ENCODE data around the gene RXFP1.
"Not testable (repeated sequence)": the region's sequence is repeated elsewhere in the genome, so short reads cannot be mapped to it uniquely, and the experiment has no call there.

The RXFP1 gene

DNA sequence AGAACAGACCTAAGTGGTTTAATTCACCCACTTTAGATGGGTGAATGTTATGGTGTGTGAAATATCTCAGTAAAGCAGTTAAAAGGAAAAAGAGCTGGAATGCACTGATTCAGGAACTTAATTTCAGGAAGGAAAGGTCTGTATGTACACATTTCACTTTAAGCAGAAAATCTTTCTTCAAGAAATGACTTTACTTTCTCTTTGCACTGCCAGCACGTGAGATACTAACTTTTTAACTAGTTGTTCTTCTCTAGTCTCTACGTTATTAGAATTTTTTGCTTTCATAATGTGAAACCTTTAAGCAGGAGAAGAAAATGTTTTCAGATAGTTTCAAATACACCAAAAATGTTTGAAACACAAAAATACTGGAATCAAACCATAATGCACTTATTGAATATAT is 131.2 kb downstream of the RXFP1 start:
- H2AFZ ChIP-seq (ENCODE audit: low read depth, low read length, severe bottlenecking), result no peak overlapping the region
- H4K20me1 ChIP-seq (ENCODE audit: low read depth, low read length), result no peaks in the 10 kb centered on the region
- TF ChIP-seq EZH2phosphoT487 (conservative IDR thresholded peaks at IDR 0.05; ENCODE audit: low read length) (no peak), CTCF (IDR thresholded peaks at IDR 0.05; ENCODE audit: insufficient read depth, low read length, poor library complexity, severe bottlenecking) (no peak)
- H3F3A ChIP-seq (ENCODE audit: insufficient read depth), result no peaks in the 10 kb centered on the region
- no peaks in the 10 kb centered on the region for H3K79me2 ChIP-seq (ENCODE audit: insufficient read depth, low read length)
- H3K27me3 ChIP-seq (ENCODE audit: low read length), result no peaks in the 10 kb centered on the region
- no peaks in the 10 kb centered on the region for H3K9me3 ChIP-seq (ENCODE audit: insufficient read depth, low read length)
- no peak overlapping the region for H3K9ac ChIP-seq (ENCODE audit: low read length)
- H3K4me2 ChIP-seq (ENCODE audit: low read depth, low read length, poor library complexity, severe bottlenecking), result no peak overlapping the region
- H3K27ac ChIP-seq (ENCODE audit: low read depth, low read length), result no peak overlapping the region
- no peaks in the 10 kb centered on the region for H3K9me2 ChIP-seq (replicated peaks; ENCODE audit: insufficient read depth, low read length)
- no peak overlapping the region for H3K4me3 ChIP-seq (ENCODE audit: insufficient read depth, low read length, poor library complexity, severe bottlenecking)
- no peaks in the 10 kb centered on the region for H3K36me3 ChIP-seq (ENCODE audit: low read length)

DNA sequence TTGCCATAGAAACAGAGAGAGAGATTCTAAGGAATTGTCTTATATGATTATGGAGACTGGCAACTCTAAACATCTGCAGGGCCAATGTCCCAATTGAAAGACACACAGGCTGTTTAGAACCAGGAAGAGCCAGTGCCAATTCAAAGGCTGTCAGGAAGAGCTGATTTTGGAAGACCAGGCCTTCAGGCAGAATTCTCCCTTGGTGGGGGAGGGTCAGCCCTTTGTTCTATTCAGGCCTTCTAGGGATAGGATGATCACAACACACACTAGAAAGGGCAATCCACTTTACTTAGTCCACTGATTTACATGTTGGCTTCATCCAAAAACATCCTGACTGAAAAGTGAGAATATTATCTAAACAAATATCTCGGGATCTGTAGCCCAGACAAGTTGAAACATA is 134.8 kb downstream of the RXFP1 start:
- Histone ChIP-seq H4K20me1 (ENCODE audit: low read depth, low read length) (no peaks in the 10 kb centered on the region), H3K9ac (ENCODE audit: low read length) (no peak overlapping the region), H3K4me3 (ENCODE audit: insufficient read depth, low read length, poor library complexity, severe bottlenecking) (no peak overlapping the region), H3K9me3 (ENCODE audit: insufficient read depth, low read length) (no peaks in the 10 kb centered on the region), H3K36me3 (ENCODE audit: low read length) (no peaks in the 10 kb centered on the region), H3K79me2 (ENCODE audit: insufficient read depth, low read length) (no peaks in the 10 kb centered on the region), H3K27ac (ENCODE audit: low read depth, low read length) (no peak overlapping the region), H3K4me2 (ENCODE audit: low read depth, low read length, poor library complexity, severe bottlenecking) (no peak overlapping the region), H2AFZ (ENCODE audit: low read depth, low read length, severe bottlenecking) (no peak overlapping the region), H3K27me3 (ENCODE audit: low read length) (no peaks in the 10 kb centered on the region), H3K9me2 (replicated peaks; ENCODE audit: insufficient read depth, low read length) (no peaks in the 10 kb centered on the region), H3F3A (ENCODE audit: insufficient read depth) (no peaks in the 10 kb centered on the region)
- no peak for TF ChIP-seq CTCF (IDR thresholded peaks at IDR 0.05; ENCODE audit: insufficient read depth, low read length, poor library complexity, severe bottlenecking)
- no peak for TF ChIP-seq EZH2phosphoT487 (conservative IDR thresholded peaks at IDR 0.05; ENCODE audit: low read length)

- Histone ChIP-seq H2AFZ (ENCODE audit: low read depth, low read length, severe bottlenecking) (no peak overlapping the region), H3K27ac (ENCODE audit: low read depth, low read length) (no peak overlapping the region), H3K79me2 (ENCODE audit: insufficient read depth, low read length) (no peaks in the 10 kb centered on the region), H3K4me3 (ENCODE audit: insufficient read depth, low read length, poor library complexity, severe bottlenecking) (no peak overlapping the region), H3K36me3 (ENCODE audit: low read length) (no peaks in the 10 kb centered on the region), H3K4me2 (ENCODE audit: low read depth, low read length, poor library complexity, severe bottlenecking) (no peak overlapping the region), H3K27me3 (ENCODE audit: low read length) (no peaks in the 10 kb centered on the region), H4K20me1 (ENCODE audit: low read depth, low read length) (no peaks in the 10 kb centered on the region), H3F3A (ENCODE audit: insufficient read depth) (no peaks in the 10 kb centered on the region), H3K9ac (ENCODE audit: low read length) (no peak overlapping the region), H3K9me3 (ENCODE audit: insufficient read depth, low read length) (no peaks in the 10 kb centered on the region), H3K9me2 (replicated peaks; ENCODE audit: insufficient read depth, low read length) (no peaks in the 10 kb centered on the region)
- TF ChIP-seq CTCF (IDR thresholded peaks at IDR 0.05; ENCODE audit: insufficient read depth, low read length, poor library complexity, severe bottlenecking) (no peak), EZH2phosphoT487 (conservative IDR thresholded peaks at IDR 0.05; ENCODE audit: low read length) (no peak)
Measured at GRCh38 chr4:158657291-158657690, 135.6 kb downstream of the RXFP1 start.

DNA sequence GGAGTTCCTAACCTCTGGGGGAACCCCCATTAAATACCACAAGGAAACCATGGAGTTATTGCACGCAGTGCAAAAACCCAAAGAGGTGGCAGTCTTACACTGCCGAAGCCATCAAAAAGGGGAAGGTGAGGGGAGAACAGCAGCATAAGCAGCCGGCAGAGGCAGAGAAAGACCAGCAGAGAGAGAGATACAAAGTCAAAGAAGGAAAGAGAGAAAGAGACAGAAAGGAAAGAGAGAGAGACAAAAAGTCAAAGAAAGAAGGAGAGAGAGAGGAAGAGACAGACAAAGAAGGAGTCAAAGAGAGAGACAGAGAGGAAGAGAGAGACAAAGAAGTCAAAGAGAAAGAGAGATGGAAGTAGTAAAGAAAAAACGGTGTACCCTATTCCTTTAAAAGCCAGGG is 141.6 kb downstream of the RXFP1 start:
- H4K20me1 ChIP-seq (ENCODE audit: low read depth, low read length); H3K9me3 ChIP-seq (ENCODE audit: insufficient read depth, low read length); H3K27me3 ChIP-seq (ENCODE audit: low read length); H3K4me3 ChIP-seq (ENCODE audit: insufficient read depth, low read length, poor library complexity, severe bottlenecking); H3F3A ChIP-seq (ENCODE audit: insufficient read depth); H2AFZ ChIP-seq (ENCODE audit: low read depth, low read length, severe bottlenecking); H3K9me2 ChIP-seq (replicated peaks; ENCODE audit: insufficient read depth, low read length); H3K27ac ChIP-seq (ENCODE audit: low read depth, low read length); H3K79me2 ChIP-seq (ENCODE audit: insufficient read depth, low read length); H3K9ac ChIP-seq (ENCODE audit: low read length); H3K36me3 ChIP-seq (ENCODE audit: low read length); H3K4me2 ChIP-seq (ENCODE audit: low read depth, low read length, poor library complexity, severe bottlenecking): not testable (repeated sequence)

DNA sequence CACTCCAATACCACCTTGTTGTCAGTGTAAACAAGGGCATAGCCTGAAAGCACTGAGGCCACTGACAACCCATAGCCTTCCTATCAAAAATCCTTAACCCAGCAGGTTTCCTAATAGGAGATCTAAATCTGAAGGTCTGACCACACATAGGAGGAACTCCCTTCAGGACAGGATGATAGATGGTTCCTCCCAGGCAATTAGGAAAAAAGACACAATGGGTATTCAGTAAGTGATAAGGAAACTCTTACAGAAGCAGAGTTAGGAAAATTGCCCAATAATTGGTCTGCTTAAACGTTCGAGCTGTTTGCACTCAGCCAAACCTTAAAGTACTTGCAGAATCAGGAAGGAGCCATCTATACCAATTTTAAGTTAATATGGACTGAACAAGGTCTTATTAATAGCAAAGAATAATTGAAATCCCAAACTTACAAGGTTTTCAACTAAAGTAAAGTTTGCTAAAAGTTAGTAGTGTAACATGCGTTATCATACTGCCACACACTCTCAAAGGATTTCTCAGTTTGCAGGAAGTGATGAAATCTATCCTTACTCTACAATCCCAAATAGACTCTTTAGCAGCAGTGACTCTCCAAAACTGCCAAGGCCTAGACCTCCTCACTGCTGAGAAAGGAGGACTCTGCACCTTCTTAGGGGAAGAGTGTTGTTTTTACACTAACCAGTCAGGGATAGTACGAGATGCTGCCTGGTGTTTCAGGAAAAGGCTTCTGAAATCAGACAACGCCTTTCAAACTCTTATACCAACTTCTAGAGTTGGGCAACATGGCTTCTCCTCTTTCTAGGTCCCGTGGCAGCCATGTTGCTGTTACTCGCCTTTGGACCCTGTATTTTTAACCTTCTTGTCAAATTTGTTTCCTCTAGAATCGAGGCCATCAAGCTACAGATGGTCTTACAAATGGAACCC is 142.3 kb downstream of the RXFP1 start:
- not testable (repeated sequence) for H2AFZ ChIP-seq (ENCODE audit: low read depth, low read length, severe bottlenecking); H3K4me2 ChIP-seq (ENCODE audit: low read depth, low read length, poor library complexity, severe bottlenecking); H3K9ac ChIP-seq (ENCODE audit: low read length); H3K9me3 ChIP-seq (ENCODE audit: insufficient read depth, low read length); H3K27me3 ChIP-seq (ENCODE audit: low read length); H3K9me2 ChIP-seq (replicated peaks; ENCODE audit: insufficient read depth, low read length); H3K4me3 ChIP-seq (ENCODE audit: insufficient read depth, low read length, poor library complexity, severe bottlenecking); H3K27ac ChIP-seq (ENCODE audit: low read depth, low read length)
- Histone ChIP-seq H3F3A (ENCODE audit: insufficient read depth) (peaks cover 14% of the 10 kb centered on the region; the same call in 1 of the 2 replicates), H3K36me3 (ENCODE audit: low read length) (peaks cover 14% of the 10 kb centered on the region), H3K79me2 (ENCODE audit: insufficient read depth, low read length) (peaks cover 11% of the 10 kb centered on the region), H4K20me1 (ENCODE audit: low read depth, low read length) (peaks cover 13% of the 10 kb centered on the region)

Data from SU-DHL-6 (cell line).